Measurements from ENCODE around the gene PIM2. TPM values are rescaled to one million over a fixed set of nuclear protein-coding genes. Genes with fewer than 3 reads are reported as not detected.

Gene PIM2
- total RNA-seq, 1 experiment from 2014 or later, result 15.6 TPM

GRCh38 chrX:48892896-48893295 lies 25.9 kb downstream of the PIM2 start:
- no TSS peak for BruUV-seq (replicated peaks)
- RAD21 ChIA-PET (ENCODE audit: low non-redundant PET in 1 of 2, low total read pairs in 2 of 2, uncharacterized antibody in 2 of 2, unreplicated experiment in 2 of 2), result no interaction called here
- Histone ChIP-seq H2AFZ (ENCODE audit: low read depth, low read length, poor library complexity, severe bottlenecking) (no peak overlapping the region), H3K4me3 (replicated peaks in 1 of 2; ENCODE audit: low read depth in 1 of 2, low read length in 2 of 2) (no peak overlapping the region), H3K9me2 (ENCODE audit: insufficient read depth) (no peaks in the 10 kb centered on the region), H4K20me1 (ENCODE audit: insufficient read depth) (no peaks in the 10 kb centered on the region), H3K4me2 (ENCODE audit: low read length) (no peak overlapping the region), H3K4me1 (ENCODE audit: control insufficient read depth in 1 of 2, insufficient read depth in 2 of 2, low read length in 2 of 2) (peaks cover 3 to 20% of the 10 kb centered on the region in 2 experiments; a peak in 3 of 4 replicates), H3K27me3 (ENCODE audit: insufficient read depth, low read length) (no peaks in the 10 kb centered on the region), H3K36me3 (ENCODE audit: control insufficient read depth in 1 of 2, insufficient read depth in 2 of 2, low read length in 2 of 2) (peaks cover 0 to 7% of the 10 kb centered on the region in 2 experiments; a peak in 1 of 4 replicates), H3K9ac (ENCODE audit: low read length) (no peak overlapping the region), H3K27ac (ENCODE audit: low read depth, low read length) (no peak overlapping the region), H3K79me2 (ENCODE audit: insufficient read depth, low read length) (peaks cover 21% of the 10 kb centered on the region), H3K9me3 (ENCODE audit: control insufficient read depth in 1 of 2, insufficient read depth in 1 of 2, low read depth in 1 of 2, low read length in 2 of 2) (no peaks in the 10 kb centered on the region)
- ATAC-seq (no peak), DNase-seq (ENCODE audit: low read depth, low spot score) (no peak)
- CTCF ChIA-PET, result no interaction called here
- POLR2A ChIA-PET, result no interaction called here
- intact Hi-C loops (cut with micrococcal nuclease), result loop anchor here (10.0 kb wide), 1 partner anchor 88 kb away; the partner anchor contains the start of gene HDAC6
- no peak for TF ChIP-seq ZNF274 (IDR thresholded peaks at IDR 0.05; ENCODE audit: low read depth, low read length)
- no peak for TF ChIP-seq ZBTB33 (IDR thresholded peaks at IDR 0.05; ENCODE audit: extremely low read depth, insufficient replicate concordance, low read length)
- TF ChIP-seq EZH2phosphoT487 (IDR thresholded peaks at IDR 0.05; ENCODE audit: borderline replicate concordance), result no peak
- no peak for TF ChIP-seq SRF (IDR thresholded peaks at IDR 0.05; ENCODE audit: low read depth)
- TF ChIP-seq ELF1 (IDR thresholded peaks at IDR 0.05; ENCODE audit: borderline replicate concordance, low read depth), result no peak
- TF ChIP-seq CBX3 (IDR thresholded peaks at IDR 0.05; ENCODE audit: low read depth), result no peak
- no peak for TF ChIP-seq ZFX (IDR thresholded peaks at IDR 0.05)
- no peak for TF ChIP-seq EGR1 (IDR thresholded peaks at IDR 0.05; ENCODE audit: low read depth)
